HEK293 (cell line): ENCODE data around the gene TSHR.

Source experiments
- HOXC10 ChIP-seq: sonication (generic); formaldehyde crosslinking; IDR thresholded peaks from 2 replicates; pipeline ENCODE4 v1.8.1; 2023; ENCODE audit warnings: mild to moderate bottlenecking, missing genetic modification reagents
- KLF1 ChIP-seq: fragments of 450-650 bp; formaldehyde crosslinking; IDR thresholded peaks from 2 replicates; pipeline ENCODE4 v1.5.1; 2016; ENCODE audit warnings: missing biosample characterization, missing genetic modification characterization
- ZNF664 ChIP-seq: fragments of 450-650 bp; formaldehyde crosslinking; IDR thresholded peaks from 2 replicates; pipeline ENCODE4 v1.5.1; 2016; ENCODE audit warnings: missing biosample characterization, missing genetic modification characterization
- ZNF747 ChIP-seq: fragments of 450-650 bp; formaldehyde crosslinking; IDR thresholded peaks from 2 replicates; pipeline ENCODE4 v1.5.1; 2016; ENCODE audit warnings: missing biosample characterization, missing genetic modification characterization
- TF ChIP-seq, protein P1 (sequence below): fragments of 450-650 bp; formaldehyde crosslinking; IDR thresholded peaks from 2 replicates; pipeline ENCODE4 v1.5.1; 2016; ENCODE audit warnings: missing biosample characterization, missing genetic modification characterization
- TF ChIP-seq, protein P2 (sequence below): fragments of 450-650 bp; formaldehyde crosslinking; IDR thresholded peaks from 2 replicates; pipeline ENCODE4 v1.5.1; 2016; ENCODE audit warnings: missing biosample characterization, missing genetic modification characterization

DNA sequence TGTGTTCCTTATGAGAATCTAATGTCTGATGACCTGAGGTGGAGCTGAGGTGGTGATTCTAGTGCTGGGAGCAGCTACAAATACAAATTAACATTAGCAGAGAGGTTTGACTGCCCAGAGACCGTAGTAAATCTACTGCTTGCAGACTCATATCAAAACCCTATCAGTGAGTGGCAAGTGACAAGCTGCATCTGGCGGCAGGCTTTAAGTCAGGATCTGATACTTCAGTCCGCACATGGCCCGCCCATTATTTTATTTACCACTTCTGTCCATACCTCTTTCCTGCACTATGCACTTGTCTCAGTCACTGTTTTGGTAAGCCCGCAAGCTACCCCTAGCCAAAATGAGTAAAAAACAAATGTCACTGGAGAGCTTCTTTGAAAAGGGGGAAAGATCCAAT, 25.3 kb upstream of the TSHR start:
- TF ChIP-seq, protein P1, sequence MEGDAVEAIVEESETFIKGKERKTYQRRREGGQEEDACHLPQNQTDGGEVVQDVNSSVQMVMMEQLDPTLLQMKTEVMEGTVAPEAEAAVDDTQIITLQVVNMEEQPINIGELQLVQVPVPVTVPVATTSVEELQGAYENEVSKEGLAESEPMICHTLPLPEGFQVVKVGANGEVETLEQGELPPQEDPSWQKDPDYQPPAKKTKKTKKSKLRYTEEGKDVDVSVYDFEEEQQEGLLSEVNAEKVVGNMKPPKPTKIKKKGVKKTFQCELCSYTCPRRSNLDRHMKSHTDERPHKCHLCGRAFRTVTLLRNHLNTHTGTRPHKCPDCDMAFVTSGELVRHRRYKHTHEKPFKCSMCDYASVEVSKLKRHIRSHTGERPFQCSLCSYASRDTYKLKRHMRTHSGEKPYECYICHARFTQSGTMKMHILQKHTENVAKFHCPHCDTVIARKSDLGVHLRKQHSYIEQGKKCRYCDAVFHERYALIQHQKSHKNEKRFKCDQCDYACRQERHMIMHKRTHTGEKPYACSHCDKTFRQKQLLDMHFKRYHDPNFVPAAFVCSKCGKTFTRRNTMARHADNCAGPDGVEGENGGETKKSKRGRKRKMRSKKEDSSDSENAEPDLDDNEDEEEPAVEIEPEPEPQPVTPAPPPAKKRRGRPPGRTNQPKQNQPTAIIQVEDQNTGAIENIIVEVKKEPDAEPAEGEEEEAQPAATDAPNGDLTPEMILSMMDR = no peak
- no peak for TF ChIP-seq ZNF664 (tag by site-specific recombination)
- TF ChIP-seq, protein P2, sequence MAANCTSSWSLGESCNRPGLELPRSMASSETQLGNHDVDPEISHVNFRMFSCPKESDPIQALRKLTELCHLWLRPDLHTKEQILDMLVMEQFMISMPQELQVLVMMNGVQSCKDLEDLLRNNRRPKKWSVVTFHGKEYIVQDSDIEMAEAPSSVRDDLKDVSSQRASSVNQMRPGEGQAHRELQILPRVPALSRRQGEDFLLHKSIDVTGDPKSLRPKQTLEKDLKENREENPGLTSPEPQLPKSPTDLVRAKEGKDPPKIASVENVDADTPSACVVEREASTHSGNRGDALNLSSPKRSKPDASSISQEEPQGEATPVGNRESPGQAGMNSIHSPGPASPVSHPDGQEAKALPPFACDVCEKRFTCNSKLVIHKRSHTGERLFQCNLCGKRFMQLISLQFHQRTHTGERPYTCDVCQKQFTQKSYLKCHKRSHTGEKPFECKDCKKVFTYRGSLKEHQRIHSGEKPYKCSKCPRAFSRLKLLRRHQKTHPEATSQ (tag by site-specific recombination) = no peak
- TF ChIP-seq ZNF747 = no peak
- no peak for TF ChIP-seq HOXC10 (CRISPR knock-in tag)
- TF ChIP-seq KLF1 (tag by site-specific recombination) = no peak
